ENCODE results near the gene ITGB3BP. TPM values are rescaled to one million over a fixed set of nuclear protein-coding genes. Genes with fewer than 3 reads are reported as not detected.
A peak's percentile ranks its signal among the peaks of the same experiment; 100 is the strongest.
"Not testable (repeated sequence)": the region's sequence is repeated elsewhere in the genome, so short reads cannot be mapped to it uniquely, and the experiment has no call there.

ITGB3BP gene
- total RNA-seq, 1 experiment from 2014 or later = 36.7 TPM

- no peak for DNase-seq
- H3K9me3 ChIP-seq = peaks cover 11% of the 10 kb centered on the region
- peaks cover 7% of the 10 kb centered on the region for H3K36me3 ChIP-seq
Observed at GRCh38 chr1:63461661-63462230, 61.3 kb downstream of the ITGB3BP start.

GRCh38 chr1:63458750-63459149, 64.3 kb downstream of the ITGB3BP start:
- Histone ChIP-seq H3K27me3 (no peaks in the 10 kb centered on the region), H3K36me3 (peaks cover 7% of the 10 kb centered on the region), H3K4me3 (no peak overlapping the region), H3K9me3 (peaks cover 11% of the 10 kb centered on the region)
- DNase-seq = no peak

More at GRCh38 chr1:63461661-63462230, 61.3 kb downstream of the ITGB3BP start:
- no peak overlapping the region for H3K4me3 ChIP-seq
- no peaks in the 10 kb centered on the region for H3K27me3 ChIP-seq

GRCh38 chr1:63454269-63454668, 68.8 kb downstream of the ITGB3BP start:
- Histone ChIP-seq H3K27me3 (no peaks in the 10 kb centered on the region), H3K9me3 (no peaks in the 10 kb centered on the region), H3K4me3 (no peak overlapping the region), H3K36me3 (no peaks in the 10 kb centered on the region)
- DNase-seq = no peak

- Histone ChIP-seq H3K9me3 (no peaks in the 10 kb centered on the region), H3K4me3 (no peak overlapping the region)
Observed at GRCh38 chr1:63453232-63453631, 69.8 kb downstream of the ITGB3BP start.

GRCh38 chr1:63450416-63450815, 72.6 kb downstream of the ITGB3BP start:
- Histone ChIP-seq H3K36me3 (peaks cover 3% of the 10 kb centered on the region; the same call in 1 of the 2 replicates), H3K27me3 (no peaks in the 10 kb centered on the region), H3K9me3 (no peaks in the 10 kb centered on the region), H3K4me3 (no peak overlapping the region)
- DNase-seq = no peak

More at GRCh38 chr1:63453232-63453631, 69.8 kb downstream of the ITGB3BP start:
- Histone ChIP-seq H3K27me3 (no peaks in the 10 kb centered on the region), H3K36me3 (no peaks in the 10 kb centered on the region)
- DNase-seq = no peak

GRCh38 chr1:63448731-63449246, 74.2 kb downstream of the ITGB3BP start:
- H3K9me3 ChIP-seq = no peaks in the 10 kb centered on the region
- H3K36me3 ChIP-seq = peaks cover 3% of the 10 kb centered on the region; the same call in 1 of the 2 replicates
- H3K4me3 ChIP-seq = no peak overlapping the region
- H3K27me3 ChIP-seq = no peaks in the 10 kb centered on the region
- DNase-seq = no peak

GRCh38 chr1:63442141-63442475, 80.9 kb downstream of the ITGB3BP start:
- no peaks in the 10 kb centered on the region for H3K27me3 ChIP-seq
- no peaks in the 10 kb centered on the region for H3K9me3 ChIP-seq
- no peak for DNase-seq
- H3K4me3 ChIP-seq = no peak overlapping the region
- H3K36me3 ChIP-seq = peaks cover 3% of the 10 kb centered on the region

- Histone ChIP-seq H3K9me3 (no peaks in the 10 kb centered on the region), H3K36me3 (no peaks in the 10 kb centered on the region; the same call in none of the 2 replicates), H3K27me3 (no peaks in the 10 kb centered on the region), H3K4me3 (no peak overlapping the region)
- DNase-seq = no peak
Observed at GRCh38 chr1:63435161-63435560, 87.9 kb downstream of the ITGB3BP start.

- Histone ChIP-seq H3K9me3 (no peaks in the 10 kb centered on the region; the same call in 1 of the 2 replicates), H3K4me3 (no peak overlapping the region), H3K27me3 (no peaks in the 10 kb centered on the region), H3K36me3 (peaks cover 8% of the 10 kb centered on the region)
- no peak for DNase-seq
Observed at GRCh38 chr1:63429281-63429680, 93.7 kb downstream of the ITGB3BP start.

- no peak for DNase-seq
- H3K27me3 ChIP-seq = no peaks in the 10 kb centered on the region
- H3K4me3 ChIP-seq = no peak overlapping the region
- H3K36me3 ChIP-seq = peaks cover 8% of the 10 kb centered on the region
- no peaks in the 10 kb centered on the region; the same call in 1 of the 2 replicates for H3K9me3 ChIP-seq
Observed at GRCh38 chr1:63428815-63429214, 94.2 kb downstream of the ITGB3BP start.

- H3K36me3 ChIP-seq = peaks cover 2% of the 10 kb centered on the region; the same call in 1 of the 2 replicates
Observed at GRCh38 chr1:63423649-63424048, 99.4 kb downstream of the ITGB3BP start.

GRCh38 chr1:63420746-63421145, 102.3 kb downstream of the ITGB3BP start:
- not testable (repeated sequence) for H3K27me3 ChIP-seq, H3K36me3 ChIP-seq, DNase-seq, H3K4me3 ChIP-seq, H3K9me3 ChIP-seq

More at GRCh38 chr1:63423649-63424048, 99.4 kb downstream of the ITGB3BP start:
- Histone ChIP-seq H3K27me3 (no peaks in the 10 kb centered on the region), H3K4me3 (no peak overlapping the region), H3K9me3 (no peaks in the 10 kb centered on the region)
- no peak for DNase-seq

GRCh38 chr1:63418101-63418500, 104.9 kb downstream of the ITGB3BP start:
- Histone ChIP-seq H3K36me3 (peaks cover 2% of the 10 kb centered on the region; the same call in 1 of the 2 replicates), H3K27me3 (no peaks in the 10 kb centered on the region), H3K4me3 (no peak overlapping the region), H3K9me3 (no peaks in the 10 kb centered on the region)
- no peak for DNase-seq

GRCh38 chr1:63414691-63415365, 108.2 kb downstream of the ITGB3BP start:
- DNase-seq = no peak
- H3K9me3 ChIP-seq = no peaks in the 10 kb centered on the region
- no peak overlapping the region for H3K4me3 ChIP-seq
- no peaks in the 10 kb centered on the region for H3K27me3 ChIP-seq
- H3K36me3 ChIP-seq = no peaks in the 10 kb centered on the region

- H3K27me3 ChIP-seq = no peaks in the 10 kb centered on the region
- H3K4me3 ChIP-seq = no peak overlapping the region
Observed at GRCh38 chr1:63413394-63413793, 109.6 kb downstream of the ITGB3BP start.

GRCh38 chr1:63411066-63411465, 112.0 kb downstream of the ITGB3BP start:
- Histone ChIP-seq H3K36me3 (no peaks in the 10 kb centered on the region), H3K27me3 (no peaks in the 10 kb centered on the region), H3K9me3 (no peaks in the 10 kb centered on the region), H3K4me3 (no peak overlapping the region)
- no peak for DNase-seq

More at GRCh38 chr1:63413394-63413793, 109.6 kb downstream of the ITGB3BP start:
- Histone ChIP-seq H3K36me3 (no peaks in the 10 kb centered on the region), H3K9me3 (no peaks in the 10 kb centered on the region)
- no peak for DNase-seq

- H3K36me3 ChIP-seq = no peaks in the 10 kb centered on the region; the same call in 1 of the 2 replicates
- H3K4me3 ChIP-seq = no peak overlapping the region
- no peaks in the 10 kb centered on the region for H3K9me3 ChIP-seq
- DNase-seq = peak; percentile 15
- H3K27me3 ChIP-seq = no peaks in the 10 kb centered on the region
Observed at GRCh38 chr1:63408331-63408730, 114.7 kb downstream of the ITGB3BP start.

- H3K9me3 ChIP-seq = no peaks in the 10 kb centered on the region
- no peak for DNase-seq
- no peaks in the 10 kb centered on the region for H3K27me3 ChIP-seq
- H3K4me3 ChIP-seq = no peak overlapping the region
- H3K36me3 ChIP-seq = no peaks in the 10 kb centered on the region; the same call in 1 of the 2 replicates
Observed at GRCh38 chr1:63407002-63407401, 116.0 kb downstream of the ITGB3BP start.

Measured in MG63 (cell line).